AG09319 (cell line): ENCODE measurements around the gene MSX2.

ENCODE experiments used
- DNase-seq: peaks from one replicate; pipeline ENCODE4 v3.0.0-alpha.2; 2010; ENCODE audit warnings: low read depth; ENCODE audit errors: extremely low read depth
- TF ChIP-seq, protein P1 (sequence below): IDR thresholded peaks from 2 replicates; pipeline ENCODE4 v1.5.1; 2011; ENCODE audit warnings: low read depth, mild to moderate bottlenecking, inconsistent platforms, low read length, moderate library complexity

The MSX2 gene

GRCh38 chr5:174724484-174725260 is at the start of gene MSX2:
TSS of gene MSX2 (plus strand) at chr5:174724582. CDS start at chr5:174724660, 78 bp downstream.
- peak; percentile 73 for DNase-seq
- TF ChIP-seq, protein P1, sequence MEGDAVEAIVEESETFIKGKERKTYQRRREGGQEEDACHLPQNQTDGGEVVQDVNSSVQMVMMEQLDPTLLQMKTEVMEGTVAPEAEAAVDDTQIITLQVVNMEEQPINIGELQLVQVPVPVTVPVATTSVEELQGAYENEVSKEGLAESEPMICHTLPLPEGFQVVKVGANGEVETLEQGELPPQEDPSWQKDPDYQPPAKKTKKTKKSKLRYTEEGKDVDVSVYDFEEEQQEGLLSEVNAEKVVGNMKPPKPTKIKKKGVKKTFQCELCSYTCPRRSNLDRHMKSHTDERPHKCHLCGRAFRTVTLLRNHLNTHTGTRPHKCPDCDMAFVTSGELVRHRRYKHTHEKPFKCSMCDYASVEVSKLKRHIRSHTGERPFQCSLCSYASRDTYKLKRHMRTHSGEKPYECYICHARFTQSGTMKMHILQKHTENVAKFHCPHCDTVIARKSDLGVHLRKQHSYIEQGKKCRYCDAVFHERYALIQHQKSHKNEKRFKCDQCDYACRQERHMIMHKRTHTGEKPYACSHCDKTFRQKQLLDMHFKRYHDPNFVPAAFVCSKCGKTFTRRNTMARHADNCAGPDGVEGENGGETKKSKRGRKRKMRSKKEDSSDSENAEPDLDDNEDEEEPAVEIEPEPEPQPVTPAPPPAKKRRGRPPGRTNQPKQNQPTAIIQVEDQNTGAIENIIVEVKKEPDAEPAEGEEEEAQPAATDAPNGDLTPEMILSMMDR: no peak

DNA sequence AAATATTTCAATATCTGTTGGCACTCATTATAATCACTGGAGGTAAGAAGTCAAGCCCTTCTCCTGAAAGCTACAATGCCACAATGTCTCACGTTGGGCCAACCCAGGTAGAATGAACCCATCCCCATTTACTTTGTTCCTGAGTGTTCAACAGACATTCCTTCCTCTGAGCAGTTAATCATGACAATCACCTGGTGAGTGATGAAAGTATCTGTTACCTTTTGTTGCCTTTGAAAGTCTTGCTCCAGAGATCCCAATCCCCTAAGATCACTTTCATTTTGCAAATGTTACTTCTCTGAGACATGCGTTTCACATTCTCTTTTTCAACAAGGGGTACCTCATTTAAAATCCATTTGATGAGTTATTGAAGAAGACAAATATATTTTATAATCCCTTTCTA is 49.3 kb upstream of the MSX2 start:
- no peak for DNase-seq
- TF ChIP-seq, protein P1: no peak

- DNase-seq: no peak
- TF ChIP-seq, protein P1: no peak
These were observed 48.5 kb upstream of the MSX2 start for GRCh38 chr5:174675916-174676315.

GRCh38 chr5:174678107-174678506 is 46.3 kb upstream of the MSX2 start:
- TF ChIP-seq, protein P1: no peak
- DNase-seq: no peak

DNA sequence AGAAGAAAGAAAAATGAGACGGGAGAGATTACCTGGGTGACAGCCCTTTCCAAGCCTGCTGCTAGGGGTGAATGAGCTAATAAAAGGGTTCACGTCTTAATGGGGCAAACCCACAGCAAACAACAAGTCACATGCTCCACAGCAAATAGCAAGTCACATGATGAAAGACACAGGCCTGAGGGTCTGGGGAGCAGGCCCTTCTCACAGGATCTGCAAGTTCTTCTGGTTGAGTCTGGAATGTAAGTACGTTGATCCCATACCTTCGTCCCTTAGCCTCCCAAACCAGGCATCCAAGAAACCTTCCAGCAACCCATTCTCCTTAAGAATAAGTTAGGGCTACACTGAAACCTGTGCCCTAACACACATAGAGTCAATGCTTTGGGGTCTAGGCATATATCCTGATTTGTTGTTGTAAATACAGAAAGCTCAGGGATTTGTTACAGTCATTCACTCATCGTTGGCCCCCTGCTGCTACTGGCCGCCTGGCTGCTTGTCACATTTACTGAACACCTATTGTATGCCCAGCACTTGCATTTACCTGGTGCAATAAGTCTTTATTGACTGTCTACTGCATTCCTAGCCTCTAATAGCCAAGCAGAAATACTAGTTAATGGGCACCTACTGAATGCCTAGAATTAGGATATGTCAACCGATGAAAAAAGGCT is 43.3 kb upstream of the MSX2 start:
- no peak for DNase-seq
- TF ChIP-seq, protein P1: no peak

DNA sequence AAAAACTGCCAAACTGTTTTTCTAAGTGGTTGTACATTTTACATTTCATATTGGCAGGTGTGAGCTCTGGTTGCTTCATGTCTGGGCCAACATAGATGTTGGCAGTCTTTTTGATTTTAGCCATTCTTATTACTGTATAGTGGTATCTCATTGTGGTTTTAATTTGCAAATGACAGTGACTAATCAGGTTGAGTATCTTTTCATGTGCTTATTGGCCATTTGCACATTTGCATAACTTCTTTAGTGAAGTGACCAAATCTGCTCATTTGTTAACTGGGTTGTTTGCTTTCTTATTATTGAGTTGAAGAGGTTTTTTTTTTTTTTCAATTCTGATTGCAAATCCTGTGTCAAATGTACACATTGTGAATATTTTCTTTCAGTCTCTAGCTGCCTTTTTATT is 36.9 kb upstream of the MSX2 start:
- TF ChIP-seq, protein P1: no peak
- no peak for DNase-seq
